ENCODE results near the gene MRPS23. TPM values are rescaled to one million over a fixed set of nuclear protein-coding genes. Genes with fewer than 3 reads are reported as not detected.
A peak's percentile ranks its signal among the peaks of the same experiment; 100 is the strongest.

MRPS23 gene
- total and polyA plus RNA-seq, 2 experiments from 2014 or later = 53.2 to 74.5 TPM

DNA sequence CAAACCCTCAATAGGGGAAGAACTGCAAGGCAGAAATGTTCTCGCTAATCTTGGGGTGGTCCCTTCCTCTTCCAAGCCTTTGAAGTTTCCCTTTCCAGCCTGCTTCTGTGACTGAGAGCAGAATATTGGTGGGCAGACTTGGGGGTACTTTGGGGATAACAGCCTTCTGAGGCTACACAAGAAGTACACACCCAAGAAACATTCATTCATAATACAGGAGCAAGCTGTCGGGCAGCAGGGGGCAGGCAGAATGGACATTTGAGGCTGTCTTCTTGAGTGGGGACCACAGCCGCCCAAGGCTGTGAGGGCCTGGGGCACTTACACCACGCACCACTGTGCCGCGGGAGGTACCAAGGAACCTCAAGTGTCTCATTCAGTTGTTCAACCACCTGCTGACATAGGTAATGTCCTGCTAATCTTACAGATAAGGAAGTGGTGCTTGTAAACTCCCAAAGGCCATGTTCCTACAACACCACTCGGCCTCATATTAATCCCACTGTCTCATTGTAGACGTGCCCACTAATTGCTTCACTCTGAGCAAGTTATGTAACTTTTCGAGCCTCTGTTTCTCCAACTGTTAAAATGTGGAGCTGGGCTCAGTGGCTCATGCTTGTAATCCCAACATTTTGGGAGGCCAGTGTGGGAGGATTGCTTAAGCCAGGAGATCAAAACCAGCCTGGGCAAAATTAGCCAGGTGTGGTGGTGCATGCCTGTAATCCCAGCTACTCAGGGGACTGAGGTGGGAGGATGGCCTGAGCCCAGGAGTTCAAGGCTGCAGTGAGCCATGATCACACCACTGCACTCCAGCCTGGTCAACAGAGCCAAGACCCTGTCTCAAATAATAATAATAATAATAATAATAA, 2.5 kb upstream of the MRPS23 start:
- Histone ChIP-seq H3K36me3 (ENCODE audit: insufficient read depth) (peaks cover 8% of the 10 kb centered on the region), H3K4me3 (no peak overlapping the region), H3K9me2 (ENCODE audit: insufficient read depth) (no peaks in the 10 kb centered on the region), H2AFZ (no peak overlapping the region), H3K27ac (ENCODE audit: low read depth) (no peak overlapping the region), H3K4me2 (no peak overlapping the region), H3K4me1 (ENCODE audit: insufficient read depth) (peaks cover 23% of the 10 kb centered on the region), H3F3A (replicated peaks; ENCODE audit: low read depth) (0 out of 2 replicates have a peak, but pooled peaks cover 10% of the 10 kb centered on the region), H3K27me3 (ENCODE audit: insufficient read depth) (no peaks in the 10 kb centered on the region), H3K79me2 (replicated peaks; ENCODE audit: insufficient read depth) (peaks cover 22% of the 10 kb centered on the region), H4K20me1 (replicated peaks; ENCODE audit: insufficient read depth) (no peaks in the 10 kb centered on the region)
- H3K36me3 Mint-ChIP-seq (ENCODE audit: low read depth) = peaks cover 16% of the 10 kb centered on the region; the same call in 2 of the 3 replicates
- no peak overlapping the region for H3K27ac Mint-ChIP-seq
- H3K9me3 Mint-ChIP-seq = no peaks in the 10 kb centered on the region
- H3K4me3 Mint-ChIP-seq = peak overlapping the region; percentile 38; the same call in 2 of the 3 replicates
- ATAC-seq (no peak), DNase-seq (ENCODE audit: low spot score) (no peak)
- peaks cover 28% of the 10 kb centered on the region for H3K4me1 Mint-ChIP-seq
- H3K27me3 Mint-ChIP-seq (ENCODE audit: insufficient read depth, low read depth, poor library complexity) = peaks cover 8% of the 10 kb centered on the region
- TF ChIP-seq ZNF114 (CRISPR knock-in tag; IDR thresholded peaks at IDR 0.05) (no peak), CREB1 (CRISPR knock-in tag; IDR thresholded peaks at IDR 0.05; ENCODE audit: low read depth) (no peak), JUNB (IDR thresholded peaks at IDR 0.05; ENCODE audit: unreplicated experiment) (no peak), EZH2phosphoT487 (IDR thresholded peaks at IDR 0.05; ENCODE audit: unreplicated experiment) (no peak), POLR2AphosphoS5 (IDR thresholded peaks at IDR 0.05; ENCODE audit: low read depth) (no peak)
- TF ChIP-seq, protein P1, sequence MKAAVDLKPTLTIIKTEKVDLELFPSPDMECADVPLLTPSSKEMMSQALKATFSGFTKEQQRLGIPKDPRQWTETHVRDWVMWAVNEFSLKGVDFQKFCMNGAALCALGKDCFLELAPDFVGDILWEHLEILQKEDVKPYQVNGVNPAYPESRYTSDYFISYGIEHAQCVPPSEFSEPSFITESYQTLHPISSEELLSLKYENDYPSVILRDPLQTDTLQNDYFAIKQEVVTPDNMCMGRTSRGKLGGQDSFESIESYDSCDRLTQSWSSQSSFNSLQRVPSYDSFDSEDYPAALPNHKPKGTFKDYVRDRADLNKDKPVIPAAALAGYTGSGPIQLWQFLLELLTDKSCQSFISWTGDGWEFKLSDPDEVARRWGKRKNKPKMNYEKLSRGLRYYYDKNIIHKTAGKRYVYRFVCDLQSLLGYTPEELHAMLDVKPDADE (IDR thresholded peaks at IDR 0.05) = no peak
- TF ChIP-seq, protein P2, sequence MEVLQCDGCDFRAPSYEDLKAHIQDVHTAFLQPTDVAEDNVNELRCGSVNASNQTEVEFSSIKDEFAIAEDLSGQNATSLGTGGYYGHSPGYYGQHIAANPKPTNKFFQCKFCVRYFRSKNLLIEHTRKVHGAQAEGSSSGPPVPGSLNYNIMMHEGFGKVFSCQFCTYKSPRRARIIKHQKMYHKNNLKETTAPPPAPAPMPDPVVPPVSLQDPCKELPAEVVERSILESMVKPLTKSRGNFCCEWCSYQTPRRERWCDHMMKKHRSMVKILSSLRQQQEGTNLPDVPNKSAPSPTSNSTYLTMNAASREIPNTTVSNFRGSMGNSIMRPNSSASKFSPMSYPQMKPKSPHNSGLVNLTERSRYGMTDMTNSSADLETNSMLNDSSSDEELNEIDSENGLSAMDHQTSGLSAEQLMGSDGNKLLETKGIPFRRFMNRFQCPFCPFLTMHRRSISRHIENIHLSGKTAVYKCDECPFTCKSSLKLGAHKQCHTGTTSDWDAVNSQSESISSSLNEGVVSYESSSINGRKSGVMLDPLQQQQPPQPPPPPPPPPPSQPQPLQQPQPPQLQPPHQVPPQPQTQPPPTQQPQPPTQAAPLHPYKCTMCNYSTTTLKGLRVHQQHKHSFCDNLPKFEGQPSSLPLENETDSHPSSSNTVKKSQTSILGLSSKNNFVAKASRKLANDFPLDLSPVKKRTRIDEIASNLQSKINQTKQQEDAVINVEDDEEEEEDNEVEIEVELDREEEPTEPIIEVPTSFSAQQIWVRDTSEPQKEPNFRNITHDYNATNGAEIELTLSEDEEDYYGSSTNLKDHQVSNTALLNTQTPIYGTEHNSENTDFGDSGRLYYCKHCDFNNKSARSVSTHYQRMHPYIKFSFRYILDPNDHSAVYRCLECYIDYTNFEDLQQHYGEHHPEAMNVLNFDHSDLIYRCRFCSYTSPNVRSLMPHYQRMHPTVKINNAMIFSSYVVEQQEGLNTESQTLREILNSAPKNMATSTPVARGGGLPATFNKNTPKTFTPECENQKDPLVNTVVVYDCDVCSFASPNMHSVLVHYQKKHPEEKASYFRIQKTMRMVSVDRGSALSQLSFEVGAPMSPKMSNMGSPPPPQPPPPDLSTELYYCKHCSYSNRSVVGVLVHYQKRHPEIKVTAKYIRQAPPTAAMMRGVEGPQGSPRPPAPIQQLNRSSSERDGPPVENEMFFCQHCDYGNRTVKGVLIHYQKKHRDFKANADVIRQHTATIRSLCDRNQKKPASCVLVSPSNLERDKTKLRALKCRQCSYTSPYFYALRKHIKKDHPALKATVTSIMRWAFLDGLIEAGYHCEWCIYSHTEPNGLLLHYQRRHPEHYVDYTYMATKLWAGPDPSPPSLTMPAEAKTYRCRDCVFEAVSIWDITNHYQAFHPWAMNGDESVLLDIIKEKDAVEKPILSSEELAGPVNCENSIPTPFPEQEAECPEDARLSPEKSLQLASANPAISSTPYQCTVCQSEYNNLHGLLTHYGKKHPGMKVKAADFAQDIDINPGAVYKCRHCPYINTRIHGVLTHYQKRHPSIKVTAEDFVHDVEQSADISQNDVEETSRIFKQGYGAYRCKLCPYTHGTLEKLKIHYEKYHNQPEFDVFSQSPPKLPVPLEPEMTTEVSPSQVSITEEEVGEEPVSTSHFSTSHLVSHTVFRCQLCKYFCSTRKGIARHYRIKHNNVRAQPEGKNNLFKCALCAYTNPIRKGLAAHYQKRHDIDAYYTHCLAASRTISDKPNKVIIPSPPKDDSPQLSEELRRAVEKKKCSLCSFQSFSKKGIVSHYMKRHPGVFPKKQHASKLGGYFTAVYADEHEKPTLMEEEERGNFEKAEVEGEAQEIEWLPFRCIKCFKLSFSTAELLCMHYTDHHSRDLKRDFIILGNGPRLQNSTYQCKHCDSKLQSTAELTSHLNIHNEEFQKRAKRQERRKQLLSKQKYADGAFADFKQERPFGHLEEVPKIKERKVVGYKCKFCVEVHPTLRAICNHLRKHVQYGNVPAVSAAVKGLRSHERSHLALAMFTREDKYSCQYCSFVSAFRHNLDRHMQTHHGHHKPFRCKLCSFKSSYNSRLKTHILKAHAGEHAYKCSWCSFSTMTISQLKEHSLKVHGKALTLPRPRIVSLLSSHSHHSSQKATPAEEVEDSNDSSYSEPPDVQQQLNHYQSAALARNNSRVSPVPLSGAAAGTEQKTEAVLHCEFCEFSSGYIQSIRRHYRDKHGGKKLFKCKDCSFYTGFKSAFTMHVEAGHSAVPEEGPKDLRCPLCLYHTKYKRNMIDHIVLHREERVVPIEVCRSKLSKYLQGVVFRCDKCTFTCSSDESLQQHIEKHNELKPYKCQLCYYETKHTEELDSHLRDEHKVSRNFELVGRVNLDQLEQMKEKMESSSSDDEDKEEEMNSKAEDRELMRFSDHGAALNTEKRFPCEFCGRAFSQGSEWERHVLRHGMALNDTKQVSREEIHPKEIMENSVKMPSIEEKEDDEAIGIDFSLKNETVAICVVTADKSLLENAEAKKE (CRISPR knock-in tag; IDR thresholded peaks at IDR 0.05) = no peak
- TF ChIP-seq, protein P3, sequence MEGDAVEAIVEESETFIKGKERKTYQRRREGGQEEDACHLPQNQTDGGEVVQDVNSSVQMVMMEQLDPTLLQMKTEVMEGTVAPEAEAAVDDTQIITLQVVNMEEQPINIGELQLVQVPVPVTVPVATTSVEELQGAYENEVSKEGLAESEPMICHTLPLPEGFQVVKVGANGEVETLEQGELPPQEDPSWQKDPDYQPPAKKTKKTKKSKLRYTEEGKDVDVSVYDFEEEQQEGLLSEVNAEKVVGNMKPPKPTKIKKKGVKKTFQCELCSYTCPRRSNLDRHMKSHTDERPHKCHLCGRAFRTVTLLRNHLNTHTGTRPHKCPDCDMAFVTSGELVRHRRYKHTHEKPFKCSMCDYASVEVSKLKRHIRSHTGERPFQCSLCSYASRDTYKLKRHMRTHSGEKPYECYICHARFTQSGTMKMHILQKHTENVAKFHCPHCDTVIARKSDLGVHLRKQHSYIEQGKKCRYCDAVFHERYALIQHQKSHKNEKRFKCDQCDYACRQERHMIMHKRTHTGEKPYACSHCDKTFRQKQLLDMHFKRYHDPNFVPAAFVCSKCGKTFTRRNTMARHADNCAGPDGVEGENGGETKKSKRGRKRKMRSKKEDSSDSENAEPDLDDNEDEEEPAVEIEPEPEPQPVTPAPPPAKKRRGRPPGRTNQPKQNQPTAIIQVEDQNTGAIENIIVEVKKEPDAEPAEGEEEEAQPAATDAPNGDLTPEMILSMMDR (conservative IDR thresholded peaks at IDR 0.05; ENCODE audit: low read depth in 2 of 2) = no peak
